ENCODE measurements around the gene ARHGAP26.

ARHGAP26 gene

GRCh38 chr5:143016777-143017516, 246.8 kb downstream of the ARHGAP26 start:
- in situ Hi-C loops (cut with MboI; ENCODE audit: low pct_unique_long_range_greater_than_20kb, low sequenced_read_pairs, unreplicated experiment) = loop anchor here (10.0 to 25.0 kb wide), 3 partner anchors 195 to 795 kb away; partner anchors contain the start of genes HMHB1 and NR3C1
- no peak for DNase-seq (ENCODE audit: low spot score)
- peak; percentile 68 for TF ChIP-seq CTCF (IDR thresholded peaks at IDR 0.05; ENCODE audit: extremely low read depth, insufficient read depth, missing control alignments)

GRCh38 chr5:143017541-143017940, 247.4 kb downstream of the ARHGAP26 start:
- no peak for TF ChIP-seq CTCF (IDR thresholded peaks at IDR 0.05; ENCODE audit: extremely low read depth, insufficient read depth, missing control alignments)
- DNase-seq (ENCODE audit: low spot score) = no peak
- in situ Hi-C loops (cut with MboI; ENCODE audit: low pct_unique_long_range_greater_than_20kb, low sequenced_read_pairs, unreplicated experiment) = loop anchor here (10.0 to 25.0 kb wide), 3 partner anchors 195 to 795 kb away; partner anchors contain the start of genes HMHB1 and NR3C1

- no peak for DNase-seq (ENCODE audit: low spot score)
- no peak for TF ChIP-seq CTCF (IDR thresholded peaks at IDR 0.05; ENCODE audit: extremely low read depth, insufficient read depth, missing control alignments)
- in situ Hi-C loops (cut with MboI; ENCODE audit: low pct_unique_long_range_greater_than_20kb, low sequenced_read_pairs, unreplicated experiment) = loop anchor here (10.0 to 25.0 kb wide), 3 partner anchors 194 to 794 kb away; partner anchors contain the start of genes HMHB1 and NR3C1
These were observed 247.8 kb downstream of the ARHGAP26 start for GRCh38 chr5:143017992-143018391.

GRCh38 chr5:143019157-143019556, 249.0 kb downstream of the ARHGAP26 start:
- TF ChIP-seq CTCF (IDR thresholded peaks at IDR 0.05; ENCODE audit: extremely low read depth, insufficient read depth, missing control alignments) = no peak
- in situ Hi-C loops (cut with MboI; ENCODE audit: low pct_unique_long_range_greater_than_20kb, low sequenced_read_pairs, unreplicated experiment) = loop anchor here (10.0 to 25.0 kb wide), 3 partner anchors 193 to 793 kb away; partner anchors contain the start of genes HMHB1 and NR3C1
- peak; percentile 34 for DNase-seq (ENCODE audit: low spot score)

- in situ Hi-C loops (cut with MboI; ENCODE audit: low pct_unique_long_range_greater_than_20kb, low sequenced_read_pairs, unreplicated experiment) = loop anchor here (10.0 to 25.0 kb wide), 3 partner anchors 192 to 792 kb away; partner anchors contain the start of genes HMHB1 and NR3C1
- peak; percentile 72 for DNase-seq (ENCODE audit: low spot score)
- TF ChIP-seq CTCF (IDR thresholded peaks at IDR 0.05; ENCODE audit: extremely low read depth, insufficient read depth, missing control alignments) = no peak
These were observed 249.7 kb downstream of the ARHGAP26 start for GRCh38 chr5:143019614-143020515.

- in situ Hi-C loops (cut with MboI; ENCODE audit: low pct_unique_long_range_greater_than_20kb, low sequenced_read_pairs, unreplicated experiment) = loop anchor here (25.0 kb wide), 2 partner anchors 191 to 791 kb away; partner anchors contain the start of gene HMHB1
- no peak for TF ChIP-seq CTCF (IDR thresholded peaks at IDR 0.05; ENCODE audit: extremely low read depth, insufficient read depth, missing control alignments)
- DNase-seq (ENCODE audit: low spot score) = no peak
These were observed 251.4 kb downstream of the ARHGAP26 start for GRCh38 chr5:143021595-143021994.
